ENCODE data around the gene ATP6V0A4.

DNA sequence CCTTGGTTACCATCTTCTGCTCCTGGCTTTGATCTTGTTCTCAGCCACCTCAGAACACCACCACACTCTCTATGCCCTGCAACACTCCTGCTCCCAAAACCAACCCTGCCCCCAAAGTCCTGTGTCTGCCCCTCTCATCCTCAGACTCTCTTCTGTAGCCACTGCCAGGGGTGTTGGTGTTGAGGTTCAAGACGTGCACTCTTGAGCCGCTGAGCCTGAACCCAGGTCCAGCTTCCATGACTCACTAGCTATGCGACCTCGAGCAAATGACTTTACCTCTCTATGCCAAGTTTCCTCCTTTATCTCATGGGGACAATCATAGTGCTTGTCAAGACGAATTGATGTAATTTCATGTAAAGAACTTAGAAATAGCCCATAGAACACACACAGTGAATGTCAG is 840 bp upstream of the ATP6V0A4 start:
- TF ChIP-seq, protein P1, sequence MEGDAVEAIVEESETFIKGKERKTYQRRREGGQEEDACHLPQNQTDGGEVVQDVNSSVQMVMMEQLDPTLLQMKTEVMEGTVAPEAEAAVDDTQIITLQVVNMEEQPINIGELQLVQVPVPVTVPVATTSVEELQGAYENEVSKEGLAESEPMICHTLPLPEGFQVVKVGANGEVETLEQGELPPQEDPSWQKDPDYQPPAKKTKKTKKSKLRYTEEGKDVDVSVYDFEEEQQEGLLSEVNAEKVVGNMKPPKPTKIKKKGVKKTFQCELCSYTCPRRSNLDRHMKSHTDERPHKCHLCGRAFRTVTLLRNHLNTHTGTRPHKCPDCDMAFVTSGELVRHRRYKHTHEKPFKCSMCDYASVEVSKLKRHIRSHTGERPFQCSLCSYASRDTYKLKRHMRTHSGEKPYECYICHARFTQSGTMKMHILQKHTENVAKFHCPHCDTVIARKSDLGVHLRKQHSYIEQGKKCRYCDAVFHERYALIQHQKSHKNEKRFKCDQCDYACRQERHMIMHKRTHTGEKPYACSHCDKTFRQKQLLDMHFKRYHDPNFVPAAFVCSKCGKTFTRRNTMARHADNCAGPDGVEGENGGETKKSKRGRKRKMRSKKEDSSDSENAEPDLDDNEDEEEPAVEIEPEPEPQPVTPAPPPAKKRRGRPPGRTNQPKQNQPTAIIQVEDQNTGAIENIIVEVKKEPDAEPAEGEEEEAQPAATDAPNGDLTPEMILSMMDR (IDR thresholded peaks at IDR 0.05): no peak
- no peak for TF ChIP-seq POLR2A (IDR thresholded peaks at IDR 0.05)

Measured in lower leg skin (tissue), 3 donors.